ENCODE data around the gene EXOC6B.

The EXOC6B gene

DNA sequence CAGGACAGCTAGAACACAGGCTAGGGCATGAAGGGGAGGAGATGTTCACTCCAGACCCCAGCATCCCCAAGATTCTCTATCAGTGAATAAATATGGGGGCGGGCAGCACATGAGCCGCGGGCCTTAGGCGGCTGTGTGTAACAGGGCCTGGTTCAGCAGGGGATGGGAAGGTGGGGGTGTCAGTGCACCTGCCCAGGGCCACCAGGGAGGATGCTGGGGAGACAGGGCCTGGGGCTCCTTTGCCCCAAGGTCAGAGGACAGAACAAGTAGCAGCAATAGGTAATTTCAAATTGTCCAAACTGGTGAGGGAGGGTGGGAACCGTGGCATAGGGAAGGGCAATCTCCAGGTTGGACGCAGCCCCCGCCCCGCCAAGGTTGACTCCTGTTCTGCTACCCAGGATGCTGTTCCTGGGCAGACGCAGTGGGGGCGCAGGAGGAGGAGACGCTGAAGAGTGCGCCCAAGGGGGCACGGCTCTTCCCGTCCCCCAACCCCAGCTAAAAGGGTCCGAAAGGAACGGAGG lies 694.4 kb downstream of the EXOC6B start:
- H4K20me1 ChIP-seq (ENCODE audit: insufficient read depth, low read length, poor library complexity, severe bottlenecking): no peaks in the 10 kb centered on the region
- H3K4me3 ChIP-seq (ENCODE audit: low read length, poor library complexity, severe bottlenecking): no peak overlapping the region
- H3K4me1 ChIP-seq (ENCODE audit: insufficient read depth, low read length, poor library complexity, severe bottlenecking): no peaks in the 10 kb centered on the region
- no peak overlapping the region for H2AFZ ChIP-seq (ENCODE audit: low read length)
- H3K9me2 ChIP-seq (replicated peaks; ENCODE audit: low read depth, low read length): no peaks in the 10 kb centered on the region
- TF ChIP-seq CTCF (conservative IDR thresholded peaks at IDR 0.05; ENCODE audit: low read length): no peak
- no peak for TF ChIP-seq EZH2phosphoT487 (IDR thresholded peaks at IDR 0.05; ENCODE audit: borderline replicate concordance)
- no peaks in the 10 kb centered on the region for H3F3A ChIP-seq (ENCODE audit: low read depth)
- no peaks in the 10 kb centered on the region for H3K36me3 ChIP-seq (ENCODE audit: insufficient read depth, low read length)
- H3K4me2 ChIP-seq (ENCODE audit: low read depth, low read length, poor library complexity, severe bottlenecking): no peak overlapping the region
- H3K27me3 ChIP-seq (ENCODE audit: insufficient read depth, low read length, poor library complexity, severe bottlenecking): no peaks in the 10 kb centered on the region
- no peaks in the 10 kb centered on the region for H3K9me3 ChIP-seq (ENCODE audit: insufficient read depth, low read depth, low read length)
- no peak overlapping the region for H3K9ac ChIP-seq (ENCODE audit: low read depth, low read length, poor library complexity, severe bottlenecking)
- H3K79me2 ChIP-seq (ENCODE audit: insufficient read depth, low read length): no peaks in the 10 kb centered on the region

DNA sequence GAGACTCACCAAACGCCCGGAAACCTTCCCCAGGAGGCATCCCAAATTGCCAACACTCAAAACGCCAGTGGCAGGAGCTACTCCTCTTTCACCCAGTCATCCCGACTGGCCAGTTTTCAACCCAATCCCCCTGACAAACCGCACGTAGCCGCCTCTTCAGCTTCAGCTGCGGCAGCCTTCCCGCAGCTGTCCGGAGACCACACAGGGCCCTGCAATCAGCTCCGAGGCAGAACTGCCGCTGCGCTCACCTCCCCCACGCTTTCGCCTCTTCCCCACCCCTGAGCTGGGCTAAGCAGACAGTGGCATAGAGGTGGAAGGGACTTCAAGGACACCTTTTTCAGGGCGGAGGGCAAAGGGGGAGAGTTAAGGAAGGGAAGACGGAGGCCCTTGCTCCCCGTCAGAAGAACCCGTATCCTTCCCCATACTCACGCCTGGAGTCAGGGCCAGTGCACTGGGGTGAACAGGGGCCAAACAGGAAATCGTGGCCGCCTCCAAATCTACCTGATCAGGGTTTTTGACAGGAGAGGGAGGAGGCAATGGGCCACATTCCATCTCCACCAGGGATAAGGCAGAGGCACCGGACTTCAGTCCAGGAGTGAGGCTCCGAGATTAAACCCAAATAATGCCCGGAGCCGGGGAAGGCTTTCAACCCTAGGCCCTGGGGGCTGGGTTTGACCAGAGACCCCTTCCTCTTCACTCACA lies 695.0 kb downstream of the EXOC6B start:
- Histone ChIP-seq H3K4me1 (ENCODE audit: insufficient read depth, low read length, poor library complexity, severe bottlenecking) (no peaks in the 10 kb centered on the region), H3K27me3 (ENCODE audit: insufficient read depth, low read length, poor library complexity, severe bottlenecking) (no peaks in the 10 kb centered on the region), H3K9ac (ENCODE audit: low read depth, low read length, poor library complexity, severe bottlenecking) (no peak overlapping the region), H4K20me1 (ENCODE audit: insufficient read depth, low read length, poor library complexity, severe bottlenecking) (no peaks in the 10 kb centered on the region), H3F3A (ENCODE audit: low read depth) (no peaks in the 10 kb centered on the region), H3K79me2 (ENCODE audit: insufficient read depth, low read length) (no peaks in the 10 kb centered on the region), H3K9me3 (ENCODE audit: insufficient read depth, low read depth, low read length) (no peaks in the 10 kb centered on the region), H2AFZ (ENCODE audit: low read length) (no peak overlapping the region), H3K9me2 (replicated peaks; ENCODE audit: low read depth, low read length) (no peaks in the 10 kb centered on the region), H3K36me3 (ENCODE audit: insufficient read depth, low read length) (no peaks in the 10 kb centered on the region), H3K4me3 (ENCODE audit: low read length, poor library complexity, severe bottlenecking) (no peak overlapping the region), H3K4me2 (ENCODE audit: low read depth, low read length, poor library complexity, severe bottlenecking) (no peak overlapping the region)
- TF ChIP-seq CTCF (conservative IDR thresholded peaks at IDR 0.05; ENCODE audit: low read length) (no peak), EZH2phosphoT487 (IDR thresholded peaks at IDR 0.05; ENCODE audit: borderline replicate concordance) (no peak)

DNA sequence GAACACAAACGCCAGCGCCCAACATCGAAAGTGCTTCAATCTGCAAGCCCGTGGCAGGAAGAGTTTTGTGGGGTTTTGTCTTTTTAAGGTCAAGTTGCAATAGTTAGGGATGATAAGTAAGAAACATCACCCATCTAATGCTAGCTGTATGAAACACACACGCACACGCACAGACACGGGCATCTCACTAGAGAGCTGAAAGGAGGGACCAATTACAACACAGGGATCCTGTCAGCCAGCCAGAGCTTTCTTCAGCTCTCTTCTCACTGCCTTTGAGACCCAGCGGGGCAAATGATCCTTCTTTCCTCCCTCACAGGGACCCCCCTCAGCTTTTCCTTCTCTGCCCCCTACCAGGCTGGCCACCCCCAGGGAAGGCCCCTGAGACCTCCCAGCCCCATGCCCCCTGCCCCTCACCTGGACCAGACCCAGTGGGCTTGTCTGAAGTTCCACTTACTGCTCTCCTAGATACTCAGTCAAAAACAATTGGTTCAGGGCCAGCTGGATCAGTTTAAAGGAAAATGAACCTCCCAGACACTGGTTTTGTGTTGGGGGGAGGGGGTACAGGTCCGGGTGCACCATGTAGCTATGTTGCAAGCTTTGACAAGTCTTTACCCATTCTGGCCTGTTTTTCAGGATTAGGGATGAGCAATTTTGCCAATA lies 696.0 kb downstream of the EXOC6B start:
- no peak overlapping the region for H3K9ac ChIP-seq (ENCODE audit: low read depth, low read length, poor library complexity, severe bottlenecking)

More for the DNA sequence above, 696.0 kb downstream of the EXOC6B start:
- no peaks in the 10 kb centered on the region for H3K4me1 ChIP-seq (ENCODE audit: insufficient read depth, low read length, poor library complexity, severe bottlenecking)
- no peaks in the 10 kb centered on the region for H3K9me3 ChIP-seq (ENCODE audit: insufficient read depth, low read depth, low read length)
- no peaks in the 10 kb centered on the region for H3K36me3 ChIP-seq (ENCODE audit: insufficient read depth, low read length)
- H3F3A ChIP-seq (ENCODE audit: low read depth): no peaks in the 10 kb centered on the region
- no peaks in the 10 kb centered on the region for H3K9me2 ChIP-seq (replicated peaks; ENCODE audit: low read depth, low read length)
- no peak overlapping the region for H3K4me2 ChIP-seq (ENCODE audit: low read depth, low read length, poor library complexity, severe bottlenecking)
- H2AFZ ChIP-seq (ENCODE audit: low read length): no peak overlapping the region
- H3K79me2 ChIP-seq (ENCODE audit: insufficient read depth, low read length): no peaks in the 10 kb centered on the region
- TF ChIP-seq CTCF (conservative IDR thresholded peaks at IDR 0.05; ENCODE audit: low read length): no peak
- TF ChIP-seq EZH2phosphoT487 (IDR thresholded peaks at IDR 0.05; ENCODE audit: borderline replicate concordance): no peak
- no peak overlapping the region for H3K4me3 ChIP-seq (ENCODE audit: low read length, poor library complexity, severe bottlenecking)
- H3K27me3 ChIP-seq (ENCODE audit: insufficient read depth, low read length, poor library complexity, severe bottlenecking): no peaks in the 10 kb centered on the region
- no peaks in the 10 kb centered on the region for H4K20me1 ChIP-seq (ENCODE audit: insufficient read depth, low read length, poor library complexity, severe bottlenecking)
